Upper lobe of right lung (tissue), 1 donor: Measurements from ENCODE around the gene IGFALS. TPM values are rescaled to one million over a fixed set of nuclear protein-coding genes. Genes with fewer than 3 reads are reported as not detected.

Source experiments
- ATAC-seq: fragments of 200-7000 bp; cut with Tn5 transposase; one replicate; pipeline ENCODE4 v1.9.1; 2020; ENCODE audit warnings: mild to moderate bottlenecking, moderate library complexity
- DNase-seq: peaks from one replicate; pipeline ENCODE4 v3.0.0-alpha.2; 2020
- H3K27ac ChIP-seq: fragments of 200-600 bp; one replicate; pipeline ENCODE4 v1.8.0; 2022
- H3K27me3 ChIP-seq: fragments of 200-600 bp; one replicate; pipeline ENCODE4 v1.8.0; 2022; ENCODE audit warnings: mild to moderate bottlenecking
- H3K36me3 ChIP-seq: fragments of 200-600 bp; one replicate; pipeline ENCODE4 v1.8.0; 2022
- H3K4me1 ChIP-seq: fragments of 200-600 bp; one replicate; pipeline ENCODE4 v1.8.0; 2022
- H3K4me3 ChIP-seq: fragments of 200-600 bp; one replicate; pipeline ENCODE4 v1.8.0; 2022; ENCODE audit warnings: mild to moderate bottlenecking
- H3K9me3 ChIP-seq: fragments of 200-600 bp; one replicate; pipeline ENCODE4 v1.8.0; 2022
- CTCF ChIP-seq: fragments of 200-600 bp; IDR thresholded peaks from one replicate; pipeline ENCODE4 v1.8.0; 2022; ENCODE audit warnings: antibody characterized with exemption
- intact Hi-C: fragments of 100-400 bp; cut with DNase I; formaldehyde crosslinking; loops from one replicate; pipeline ENCODE4 v1.11.0; 2022
- total RNA-seq: library from RNA; stranded (reverse); fragmentation: NEBNext Ultra II Directional; extraction: Animal tissue kit (Norgen Biotek cat#: 25700); gene quantifications from one replicate; pipeline ENCODE4 v1.2.1, GENCODE V29; 2021
- donor health status: DM: no; HTN: yes; CAD: no; lungs with severe emphysema.

Gene IGFALS
- total RNA-seq, 1 donor from 2014 or later = 2.5 TPM

DNA sequence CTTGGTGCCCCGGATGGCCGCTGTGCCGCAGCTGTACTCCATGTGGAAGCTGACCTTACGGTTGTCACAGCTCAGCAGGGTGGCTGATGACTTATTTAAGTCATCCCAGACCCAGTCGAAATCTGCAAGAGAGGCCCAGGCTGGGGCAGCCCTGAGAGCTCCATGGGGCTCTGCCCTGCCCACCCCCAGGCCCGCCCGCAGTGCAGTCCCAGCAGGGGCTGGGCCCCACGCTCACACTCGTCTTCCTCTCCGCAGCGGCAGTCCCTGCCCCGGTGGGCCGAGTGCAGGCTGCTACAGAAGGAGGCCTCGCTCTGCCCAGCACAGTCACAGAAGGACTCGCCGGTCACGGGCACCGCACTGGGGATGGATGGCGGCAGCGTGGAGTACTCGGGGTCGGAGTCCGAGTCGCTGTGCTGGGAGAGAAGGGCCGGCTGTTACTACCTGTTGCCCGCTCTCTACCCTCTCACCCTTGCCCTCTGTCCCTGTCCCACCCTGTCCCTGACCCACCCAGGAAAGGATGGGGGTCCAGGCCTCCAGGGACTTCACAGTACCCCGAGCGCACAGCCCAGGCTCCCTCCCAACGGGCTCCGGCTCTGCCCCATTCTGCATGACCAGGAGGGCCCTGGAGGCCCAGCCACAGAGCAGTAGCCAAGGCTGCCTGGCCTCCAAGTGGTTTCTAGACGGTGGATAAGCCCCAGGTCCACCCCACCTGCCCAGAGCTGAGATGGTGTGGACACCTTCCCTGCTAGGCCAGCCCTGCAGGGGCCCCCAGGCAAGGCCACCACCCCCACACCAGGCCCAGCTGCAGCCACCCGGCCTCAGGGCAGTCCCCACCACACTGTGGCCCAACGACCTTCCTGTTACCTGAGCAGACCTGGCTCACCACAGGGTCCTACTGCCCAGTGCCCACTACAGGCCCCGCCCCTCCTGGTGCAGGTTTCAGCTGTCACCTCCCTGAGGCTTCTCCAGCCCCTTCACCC is 15.0 kb downstream of the IGFALS start:
- DNase-seq = no peak
- intact Hi-C loops = no loop called here

DNA sequence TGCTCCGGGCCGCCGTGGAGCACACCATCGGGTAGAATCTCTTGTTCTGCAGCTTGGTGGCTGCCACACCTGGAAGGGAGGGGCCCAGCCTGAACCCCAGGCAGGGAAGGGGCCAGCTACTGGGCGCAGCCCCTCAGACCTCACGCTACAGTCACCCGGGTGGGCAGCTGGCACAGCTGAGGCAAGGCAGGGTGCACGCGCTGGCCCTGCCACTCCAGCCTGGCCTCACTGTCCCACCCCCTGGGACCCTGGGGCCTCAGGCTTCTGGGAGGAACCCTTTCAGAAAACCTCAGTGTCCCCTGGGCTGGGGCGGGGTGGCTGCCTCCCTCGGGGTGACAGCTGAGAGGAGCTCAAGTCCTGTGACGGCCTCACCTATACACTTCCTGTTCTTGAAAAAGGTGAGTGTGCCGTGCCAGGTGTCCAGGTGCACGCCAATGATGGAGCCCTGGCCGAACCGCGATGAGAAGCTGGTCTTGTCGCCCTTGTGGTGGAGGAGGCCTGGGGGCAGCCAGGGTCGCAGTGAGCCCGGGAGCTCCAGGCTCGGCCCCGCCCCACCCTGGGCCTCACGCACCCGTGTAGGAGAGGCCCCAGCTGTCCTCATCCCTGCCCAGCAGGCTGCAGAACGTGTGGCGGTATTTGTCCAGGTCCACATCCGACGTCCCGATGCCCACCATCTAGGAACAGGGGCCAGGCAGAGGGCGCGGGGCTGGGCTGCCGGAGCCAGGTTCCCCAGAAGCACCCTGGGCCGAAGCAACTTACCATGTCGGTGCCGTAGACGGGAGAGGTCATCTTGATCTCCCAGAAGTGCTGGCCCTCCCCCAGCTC is 15.9 kb downstream of the IGFALS start:
- no peaks in the 10 kb centered on the region for H3K27me3 ChIP-seq
- ATAC-seq (no peak), DNase-seq (no peak)

More for the DNA sequence above, 15.0 kb downstream of the IGFALS start:
- no peaks in the 10 kb centered on the region for H3K27me3 ChIP-seq
- no peak for ATAC-seq
- H3K4me3 ChIP-seq = no peak overlapping the region
- H3K36me3 ChIP-seq = peaks cover 32% of the 10 kb centered on the region
- H3K27ac ChIP-seq = no peak overlapping the region
- H3K9me3 ChIP-seq = no peaks in the 10 kb centered on the region
- peaks cover 22% of the 10 kb centered on the region for H3K4me1 ChIP-seq
- TF ChIP-seq CTCF = no peak

GRCh38 chr16:1776991-1777374 is 16.5 kb downstream of the IGFALS start:
- peaks cover 32% of the 10 kb centered on the region for H3K36me3 ChIP-seq
- intact Hi-C loops = no loop called here
- no peaks in the 10 kb centered on the region for H3K9me3 ChIP-seq
- no peaks in the 10 kb centered on the region for H3K27me3 ChIP-seq
- TF ChIP-seq CTCF = no peak
- H3K27ac ChIP-seq = no peak overlapping the region
- peaks cover 25% of the 10 kb centered on the region for H3K4me1 ChIP-seq
- no peak for DNase-seq
- ATAC-seq = no peak
- H3K4me3 ChIP-seq = no peak overlapping the region

More for the DNA sequence above, 15.9 kb downstream of the IGFALS start:
- H3K4me3 ChIP-seq = no peak overlapping the region
- intact Hi-C loops = no loop called here
- peaks cover 22% of the 10 kb centered on the region for H3K4me1 ChIP-seq
- no peaks in the 10 kb centered on the region for H3K9me3 ChIP-seq
- no peak for TF ChIP-seq CTCF
- no peak overlapping the region for H3K27ac ChIP-seq
- H3K36me3 ChIP-seq = peaks cover 32% of the 10 kb centered on the region

DNA sequence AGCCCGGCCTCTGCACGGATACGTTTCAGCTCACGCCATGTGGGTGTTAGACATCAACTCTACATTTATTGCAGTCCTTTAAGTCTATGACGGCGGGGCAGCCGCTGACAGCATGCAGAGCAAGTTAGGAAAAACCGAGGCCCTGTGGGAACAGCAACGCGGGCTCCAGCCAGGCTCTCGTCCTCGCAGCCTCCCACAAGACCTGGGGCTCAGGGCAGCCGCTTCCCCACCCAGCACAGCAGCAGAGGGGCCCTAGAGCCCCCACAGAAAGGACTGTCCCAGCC is 16.9 kb downstream of the IGFALS start:
- Histone ChIP-seq H3K27ac (no peak overlapping the region), H3K27me3 (no peaks in the 10 kb centered on the region), H3K4me3 (no peak overlapping the region), H3K36me3 (peaks cover 32% of the 10 kb centered on the region), H3K9me3 (no peaks in the 10 kb centered on the region), H3K4me1 (peaks cover 28% of the 10 kb centered on the region)
- ATAC-seq (no peak), DNase-seq (no peak)
- intact Hi-C loops = no loop called here
- no peak for TF ChIP-seq CTCF

GRCh38 chr16:1775846-1776671 is 17.4 kb downstream of the IGFALS start:
- no peak overlapping the region for H3K4me3 ChIP-seq
- no peaks in the 10 kb centered on the region for H3K27me3 ChIP-seq
- H3K9me3 ChIP-seq = no peaks in the 10 kb centered on the region
- peaks cover 32% of the 10 kb centered on the region for H3K36me3 ChIP-seq
- DNase-seq = no peak
- no peak for TF ChIP-seq CTCF
- H3K27ac ChIP-seq = no peak overlapping the region
- intact Hi-C loops = no loop called here
- ATAC-seq = no peak
- peaks cover 22% of the 10 kb centered on the region for H3K4me1 ChIP-seq
